ENCODE data around the gene PTPRD. TPM values are rescaled to one million over a fixed set of nuclear protein-coding genes. Genes with fewer than 3 reads are reported as not detected.

Gene PTPRD
- total RNA-seq: 67.2 TPM
- polyA plus RNA-seq (ENCODE audit: insufficient read depth in 1 of 8, insufficient read length in 8 of 8, low replicate concordance in 1 of 8): 100 to 1,000 TPM in 1 of 8 donors, 10 to 100 TPM in 7; 45.2 to 104 (median 81.0) TPM
- long read RNA-seq, donor 1, partial matches to known transcripts: 0 of 1 reads
- long read RNA-seq, donor 1, other reads (novel, unspliced or antisense): 0 of 1 reads
- long read RNA-seq, donor 2: 0 reads
- long read RNA-seq, donor 3: 0 reads
- long read RNA-seq, donor 4: 0 reads
- long read RNA-seq, donor 5, partial matches to known transcripts: 0 of 6 reads
- long read RNA-seq, donor 5, other reads (novel, unspliced or antisense): 6 of 6 reads
- long read RNA-seq, donor 6, partial matches to known transcripts: 11 of 12 reads
- long read RNA-seq, donor 6, other reads (novel, unspliced or antisense): 0 of 12 reads
- long read RNA-seq, donor 7, partial matches to known transcripts: 22 of 29 reads
- long read RNA-seq, donor 7, other reads (novel, unspliced or antisense): 7 of 29 reads
- long read RNA-seq, donor 8: 0 reads
- long read RNA-seq, donor 9, partial matches to known transcripts: 8 of 8 reads
- long read RNA-seq, donor 9, other reads (novel, unspliced or antisense): 0 of 8 reads
- long read RNA-seq, donor 10, partial matches to known transcripts: 21 of 34 reads
- long read RNA-seq, donor 10, other reads (novel, unspliced or antisense): 13 of 34 reads
- long read RNA-seq, donor 11, partial matches to known transcripts: 5 of 5 reads
- long read RNA-seq, donor 11, other reads (novel, unspliced or antisense): 0 of 5 reads

- Histone ChIP-seq H3K9me3 (replicated peaks; ENCODE audit: control insufficient read depth, low read depth, low read length) (no peaks in the 10 kb centered on the region), H3K27ac (ENCODE audit: low read length) (no peak within 1 kb of the TSS), H3K4me3 (ENCODE audit: low read length) (peak within 1 kb of the TSS; percentile 34), H3K4me1 (ENCODE audit: control insufficient read depth, insufficient read depth, low read length) (peaks cover 10% of the 10 kb centered on the region), H3K36me3 (ENCODE audit: control insufficient read depth, insufficient read depth, low read length) (no peaks in the 10 kb centered on the region), H3K27me3 (ENCODE audit: control insufficient read depth, insufficient read depth, low read length) (peaks cover 28% of the 10 kb centered on the region)
- under 1% methylated on average over 75 of the region's 87 CpGs for WGBS (ENCODE audit: insufficient coverage)
- peak; percentile 38 for DNase-seq
Measured at GRCh38 chr9:10612641-10613398, at the start of gene PTPRD. PTPRD (minus strand) TSS chr9:10613002.

- Histone ChIP-seq H3K4me3 (ENCODE audit: low read length) (no peak overlapping the region), H3K36me3 (ENCODE audit: control insufficient read depth, insufficient read depth, low read length) (no peaks in the 10 kb centered on the region), H3K27me3 (ENCODE audit: control insufficient read depth, insufficient read depth, low read length) (no peaks in the 10 kb centered on the region), H3K27ac (ENCODE audit: low read length) (no peak overlapping the region), H3K9me3 (replicated peaks; ENCODE audit: control insufficient read depth, low read depth, low read length) (no peaks in the 10 kb centered on the region), H3K4me1 (ENCODE audit: control insufficient read depth, insufficient read depth, low read length) (no peaks in the 10 kb centered on the region)
- WGBS (ENCODE audit: insufficient coverage): 75% methylated on average over 1 of the region's 2 CpGs
- DNase-seq: no peak
Measured at GRCh38 chr9:10661994-10662393, 49.2 kb upstream of the PTPRD start.

- Histone ChIP-seq H3K4me3 (ENCODE audit: low read length) (no peak overlapping the region), H3K27ac (ENCODE audit: low read length) (no peak overlapping the region), H3K9me3 (replicated peaks; ENCODE audit: control insufficient read depth, low read depth, low read length) (no peaks in the 10 kb centered on the region), H3K27me3 (ENCODE audit: control insufficient read depth, insufficient read depth, low read length) (no peaks in the 10 kb centered on the region), H3K36me3 (ENCODE audit: control insufficient read depth, insufficient read depth, low read length) (no peaks in the 10 kb centered on the region), H3K4me1 (ENCODE audit: control insufficient read depth, insufficient read depth, low read length) (no peaks in the 10 kb centered on the region)
- DNase-seq: no peak
- WGBS (ENCODE audit: insufficient coverage): no CpG with 5 or more reads among the region's 1 CpG
Measured at GRCh38 chr9:10661376-10661775, 48.6 kb upstream of the PTPRD start.

- DNase-seq: no peak
- Histone ChIP-seq H3K9me3 (replicated peaks; ENCODE audit: control insufficient read depth, low read depth, low read length) (peaks cover 11% of the 10 kb centered on the region), H3K4me3 (ENCODE audit: low read length) (no peak overlapping the region), H3K4me1 (ENCODE audit: control insufficient read depth, insufficient read depth, low read length) (no peaks in the 10 kb centered on the region), H3K27me3 (ENCODE audit: control insufficient read depth, insufficient read depth, low read length) (no peaks in the 10 kb centered on the region), H3K36me3 (ENCODE audit: control insufficient read depth, insufficient read depth, low read length) (no peaks in the 10 kb centered on the region), H3K27ac (ENCODE audit: low read length) (no peak overlapping the region)
- WGBS (ENCODE audit: insufficient coverage): 100% methylated on average over 1 of the region's 2 CpGs
Measured at GRCh38 chr9:10651012-10651411, 38.2 kb upstream of the PTPRD start.

- no peaks in the 10 kb centered on the region for H3K27me3 ChIP-seq (ENCODE audit: control insufficient read depth, insufficient read depth, low read length)
- no CpG with 5 or more reads among the region's 1 CpG for WGBS (ENCODE audit: insufficient coverage)
- DNase-seq: no peak
Measured at GRCh38 chr9:10649076-10649475, 36.3 kb upstream of the PTPRD start.

GRCh38 chr9:10633785-10634184 lies 21.0 kb upstream of the PTPRD start:
- no peaks in the 10 kb centered on the region for H3K27me3 ChIP-seq (ENCODE audit: control insufficient read depth, insufficient read depth, low read length)
- H3K4me1 ChIP-seq (ENCODE audit: control insufficient read depth, insufficient read depth, low read length): no peaks in the 10 kb centered on the region
- no CpG with 5 or more reads among the region's 3 CpGs for WGBS (ENCODE audit: insufficient coverage)
- H3K27ac ChIP-seq (ENCODE audit: low read length): no peak overlapping the region
- no peaks in the 10 kb centered on the region for H3K36me3 ChIP-seq (ENCODE audit: control insufficient read depth, insufficient read depth, low read length)
- no peak for DNase-seq
- no peak overlapping the region for H3K4me3 ChIP-seq (ENCODE audit: low read length)
- H3K9me3 ChIP-seq (replicated peaks; ENCODE audit: control insufficient read depth, low read depth, low read length): no peaks in the 10 kb centered on the region

More at GRCh38 chr9:10649076-10649475, 36.3 kb upstream of the PTPRD start:
- H3K27ac ChIP-seq (ENCODE audit: low read length): no peak overlapping the region
- no peaks in the 10 kb centered on the region for H3K36me3 ChIP-seq (ENCODE audit: control insufficient read depth, insufficient read depth, low read length)
- peaks cover 11% of the 10 kb centered on the region for H3K9me3 ChIP-seq (replicated peaks; ENCODE audit: control insufficient read depth, low read depth, low read length)
- H3K4me3 ChIP-seq (ENCODE audit: low read length): no peak overlapping the region
- H3K4me1 ChIP-seq (ENCODE audit: control insufficient read depth, insufficient read depth, low read length): no peaks in the 10 kb centered on the region

- Histone ChIP-seq H3K4me1 (ENCODE audit: control insufficient read depth, insufficient read depth, low read length) (peaks cover 10% of the 10 kb centered on the region), H3K4me3 (ENCODE audit: low read length) (no peak overlapping the region), H3K27ac (ENCODE audit: low read length) (no peak overlapping the region), H3K9me3 (replicated peaks; ENCODE audit: control insufficient read depth, low read depth, low read length) (no peaks in the 10 kb centered on the region), H3K36me3 (ENCODE audit: control insufficient read depth, insufficient read depth, low read length) (no peaks in the 10 kb centered on the region), H3K27me3 (ENCODE audit: control insufficient read depth, insufficient read depth, low read length) (peaks cover 28% of the 10 kb centered on the region)
- DNase-seq: no peak
- 60% methylated on average over 1 of the region's 9 CpGs for WGBS (ENCODE audit: insufficient coverage)
Measured at GRCh38 chr9:10614196-10614800, 1.5 kb upstream of the PTPRD start.

GRCh38 chr9:10613419-10613818 lies 617 bp upstream of the PTPRD start:
- WGBS (ENCODE audit: insufficient coverage): 0% methylated on average over 11 of the region's 13 CpGs
- DNase-seq: no peak
- no peaks in the 10 kb centered on the region for H3K9me3 ChIP-seq (replicated peaks; ENCODE audit: control insufficient read depth, low read depth, low read length)
- H3K4me1 ChIP-seq (ENCODE audit: control insufficient read depth, insufficient read depth, low read length): peaks cover 10% of the 10 kb centered on the region
- H3K27ac ChIP-seq (ENCODE audit: low read length): no peak overlapping the region
- H3K36me3 ChIP-seq (ENCODE audit: control insufficient read depth, insufficient read depth, low read length): no peaks in the 10 kb centered on the region
- H3K4me3 ChIP-seq (ENCODE audit: low read length): no peak overlapping the region
- peaks cover 28% of the 10 kb centered on the region for H3K27me3 ChIP-seq (ENCODE audit: control insufficient read depth, insufficient read depth, low read length)

- H3K36me3 ChIP-seq (ENCODE audit: control insufficient read depth, insufficient read depth, low read length): no peaks in the 10 kb centered on the region
- H3K27me3 ChIP-seq (ENCODE audit: control insufficient read depth, insufficient read depth, low read length): no peaks in the 10 kb centered on the region
- WGBS (ENCODE audit: insufficient coverage): 71% methylated on average over 2 of the region's 4 CpGs
- no peaks in the 10 kb centered on the region for H3K4me1 ChIP-seq (ENCODE audit: control insufficient read depth, insufficient read depth, low read length)
- H3K4me3 ChIP-seq (ENCODE audit: low read length): no peak overlapping the region
- no peak for DNase-seq
- no peaks in the 10 kb centered on the region for H3K9me3 ChIP-seq (replicated peaks; ENCODE audit: control insufficient read depth, low read depth, low read length)
- no peak overlapping the region for H3K27ac ChIP-seq (ENCODE audit: low read length)
Measured at GRCh38 chr9:10605388-10605787, 7.4 kb downstream of the PTPRD start.
